A549 treated with AZD2906 at 1 μM for 4 hours (cell line): ENCODE data around the gene NKX2-8. TPM values are rescaled to one million over a fixed set of nuclear protein-coding genes. Genes with fewer than 3 reads are reported as not detected.

Source experiments
- total RNA-seq: library from RNA; stranded (reverse); fragments of 200-300 nt; extraction: Qiagen RNA extraction; gene quantifications from 5 replicates; pipeline ENCODE4 v1.2.3, GENCODE V29; 2022

NKX2-8 gene
- total RNA-seq = 1.8 to 4.2 TPM (median 3.4 TPM) in 5 replicates

GRCh38 chr14:36582011-36582873 is at the start of gene NKX2-8:
Gene NKX2-8, minus strand, starts transcription at chr14:36582614. Its CDS starts 225 bp downstream, at chr14:36582389.

Other genes starting within 250 kb of the NKX2-8 start
- gene NKX2-1, start 62.4 kb downstream of the NKX2-8 start, total RNA-seq = 0.03 to 0.07 TPM (median 0.06 TPM) in 4 of 5 replicates, not detected in the other
- 2.1 to 3.6 TPM (median 3.3 TPM) in 5 replicates for gene PAX9, start 79.2 kb upstream of the NKX2-8 start, total RNA-seq